ENCODE results near the gene RAB11B. TPM values are rescaled to one million over a fixed set of nuclear protein-coding genes. Genes with fewer than 3 reads are reported as not detected.
A peak's percentile ranks its signal among the peaks of the same experiment; 100 is the strongest.

Gene RAB11B
- total and polyA plus RNA-seq, 10 of the 15 experiments (the other 5 are each of a cell fraction or from before 2014, with no cell fraction given): 0.92 to 82.5 (median 17.9) TPM

DNA sequence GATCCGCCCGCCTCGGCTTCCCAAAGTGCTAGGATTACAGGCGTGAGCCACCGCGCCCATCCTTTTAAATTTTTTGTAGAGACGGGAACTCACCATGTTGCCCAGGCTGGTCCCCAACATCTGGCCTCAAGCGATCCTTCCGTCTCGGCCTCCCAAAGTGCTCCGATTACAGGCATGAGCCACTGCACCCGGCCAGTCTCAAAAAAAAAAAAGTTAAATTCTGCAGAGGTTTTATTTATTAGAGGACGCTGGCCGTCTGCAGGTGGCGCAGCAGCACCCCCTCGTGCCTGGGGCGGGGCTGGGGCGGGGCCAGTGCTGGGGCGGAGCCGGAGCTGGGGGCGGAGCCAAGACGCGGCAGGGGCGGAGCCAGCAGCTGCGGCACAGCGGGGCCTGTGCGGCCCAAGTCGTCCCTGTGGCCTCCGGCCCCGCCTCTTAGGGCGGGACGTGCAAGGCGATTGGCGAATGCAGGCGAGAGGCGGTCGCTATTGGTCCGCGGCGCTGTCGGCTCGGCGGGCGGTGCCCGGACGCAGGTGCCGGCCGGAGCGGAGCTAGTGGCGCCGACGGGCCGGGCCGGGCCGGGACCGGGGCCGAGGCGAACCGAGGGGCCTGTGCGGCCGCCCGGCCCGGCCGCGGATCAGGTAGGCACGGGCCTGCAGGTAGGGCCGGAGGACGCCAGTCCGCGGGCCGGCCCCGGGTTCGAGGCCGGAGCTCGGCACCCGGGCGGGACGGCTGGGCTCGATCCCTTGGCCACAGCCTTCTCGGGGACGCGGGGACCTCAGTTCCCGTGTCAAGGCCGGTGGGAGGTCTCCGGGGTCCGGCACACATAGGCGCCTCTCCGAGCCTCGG lies 22.8 kb downstream of the RAB11B start, which contains the start of gene MARCHF2 (continued):
- no peak for TF ChIP-seq HCFC1 (IDR thresholded peaks at IDR 0.05; ENCODE audit: low read length)
- TF ChIP-seq CBX3 (IDR thresholded peaks at IDR 0.05; ENCODE audit: borderline replicate concordance, low read depth): no peak
- TF ChIP-seq GABPA (IDR thresholded peaks at IDR 0.05; ENCODE audit: low read depth): no peak
- TF ChIP-seq, protein P1, sequence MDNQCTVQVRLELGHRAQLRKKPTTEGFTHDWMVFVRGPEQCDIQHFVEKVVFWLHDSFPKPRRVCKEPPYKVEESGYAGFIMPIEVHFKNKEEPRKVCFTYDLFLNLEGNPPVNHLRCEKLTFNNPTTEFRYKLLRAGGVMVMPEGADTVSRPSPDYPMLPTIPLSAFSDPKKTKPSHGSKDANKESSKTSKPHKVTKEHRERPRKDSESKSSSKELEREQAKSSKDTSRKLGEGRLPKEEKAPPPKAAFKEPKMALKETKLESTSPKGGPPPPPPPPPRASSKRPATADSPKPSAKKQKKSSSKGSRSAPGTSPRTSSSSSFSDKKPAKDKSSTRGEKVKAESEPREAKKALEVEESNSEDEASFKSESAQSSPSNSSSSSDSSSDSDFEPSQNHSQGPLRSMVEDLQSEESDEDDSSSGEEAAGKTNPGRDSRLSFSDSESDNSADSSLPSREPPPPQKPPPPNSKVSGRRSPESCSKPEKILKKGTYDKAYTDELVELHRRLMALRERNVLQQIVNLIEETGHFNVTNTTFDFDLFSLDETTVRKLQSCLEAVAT (IDR thresholded peaks at IDR 0.05): no peak
- TF ChIP-seq FOS (IDR thresholded peaks at IDR 0.05; ENCODE audit: borderline replicate concordance, extremely low read depth, insufficient read length): peak; percentile 86
- peak; percentile 89 for TF ChIP-seq LARP7 (IDR thresholded peaks at IDR 0.05)
- TF ChIP-seq TCF12 (IDR thresholded peaks at IDR 0.05; ENCODE audit: low read depth, low read length): 0 out of 2 replicates have a peak, but pooled peaks have one; percentile 31
- TF ChIP-seq POLR2AphosphoS2 (IDR thresholded peaks at IDR 0.05; ENCODE audit: low read depth, low read length): no peak
- no peak for TF ChIP-seq NFIC (IDR thresholded peaks at IDR 0.05; ENCODE audit: low read depth, low read length)
- 0 out of 2 replicates have a peak, but pooled peaks have one; percentile 26 for TF ChIP-seq NR2C1 (IDR thresholded peaks at IDR 0.05)
- TF ChIP-seq POLR2A (IDR thresholded peaks at IDR 0.05; ENCODE audit: low read depth, low read length): peak; percentile 66
- TF ChIP-seq POU2F2 (IDR thresholded peaks at IDR 0.05; ENCODE audit: borderline replicate concordance, low read depth, low read length): 0 out of 3 replicates have a peak, but pooled peaks have one; percentile 3
- TF ChIP-seq, protein P2, sequence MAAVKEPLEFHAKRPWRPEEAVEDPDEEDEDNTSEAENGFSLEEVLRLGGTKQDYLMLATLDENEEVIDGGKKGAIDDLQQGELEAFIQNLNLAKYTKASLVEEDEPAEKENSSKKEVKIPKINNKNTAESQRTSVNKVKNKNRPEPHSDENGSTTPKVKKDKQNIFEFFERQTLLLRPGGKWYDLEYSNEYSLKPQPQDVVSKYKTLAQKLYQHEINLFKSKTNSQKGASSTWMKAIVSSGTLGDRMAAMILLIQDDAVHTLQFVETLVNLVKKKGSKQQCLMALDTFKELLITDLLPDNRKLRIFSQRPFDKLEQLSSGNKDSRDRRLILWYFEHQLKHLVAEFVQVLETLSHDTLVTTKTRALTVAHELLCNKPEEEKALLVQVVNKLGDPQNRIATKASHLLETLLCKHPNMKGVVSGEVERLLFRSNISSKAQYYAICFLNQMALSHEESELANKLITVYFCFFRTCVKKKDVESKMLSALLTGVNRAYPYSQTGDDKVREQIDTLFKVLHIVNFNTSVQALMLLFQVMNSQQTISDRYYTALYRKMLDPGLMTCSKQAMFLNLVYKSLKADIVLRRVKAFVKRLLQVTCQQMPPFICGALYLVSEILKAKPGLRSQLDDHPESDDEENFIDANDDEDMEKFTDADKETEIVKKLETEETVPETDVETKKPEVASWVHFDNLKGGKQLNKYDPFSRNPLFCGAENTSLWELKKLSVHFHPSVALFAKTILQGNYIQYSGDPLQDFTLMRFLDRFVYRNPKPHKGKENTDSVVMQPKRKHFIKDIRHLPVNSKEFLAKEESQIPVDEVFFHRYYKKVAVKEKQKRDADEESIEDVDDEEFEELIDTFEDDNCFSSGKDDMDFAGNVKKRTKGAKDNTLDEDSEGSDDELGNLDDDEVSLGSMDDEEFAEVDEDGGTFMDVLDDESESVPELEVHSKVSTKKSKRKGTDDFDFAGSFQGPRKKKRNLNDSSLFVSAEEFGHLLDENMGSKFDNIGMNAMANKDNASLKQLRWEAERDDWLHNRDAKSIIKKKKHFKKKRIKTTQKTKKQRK (IDR thresholded peaks at IDR 0.05; ENCODE audit: low read depth, low read length): peak; percentile 60; the same call in 1 of the 2 replicates
- TF ChIP-seq, protein P3, sequence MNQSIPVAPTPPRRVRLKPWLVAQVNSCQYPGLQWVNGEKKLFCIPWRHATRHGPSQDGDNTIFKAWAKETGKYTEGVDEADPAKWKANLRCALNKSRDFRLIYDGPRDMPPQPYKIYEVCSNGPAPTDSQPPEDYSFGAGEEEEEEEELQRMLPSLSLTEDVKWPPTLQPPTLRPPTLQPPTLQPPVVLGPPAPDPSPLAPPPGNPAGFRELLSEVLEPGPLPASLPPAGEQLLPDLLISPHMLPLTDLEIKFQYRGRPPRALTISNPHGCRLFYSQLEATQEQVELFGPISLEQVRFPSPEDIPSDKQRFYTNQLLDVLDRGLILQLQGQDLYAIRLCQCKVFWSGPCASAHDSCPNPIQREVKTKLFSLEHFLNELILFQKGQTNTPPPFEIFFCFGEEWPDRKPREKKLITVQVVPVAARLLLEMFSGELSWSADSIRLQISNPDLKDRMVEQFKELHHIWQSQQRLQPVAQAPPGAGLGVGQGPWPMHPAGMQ (IDR thresholded peaks at IDR 0.05; ENCODE audit: borderline replicate concordance): no peak
- TF ChIP-seq MEF2A (IDR thresholded peaks at IDR 0.05; ENCODE audit: insufficient read depth, low read depth, low read length): no peak
- TF ChIP-seq, protein P4, sequence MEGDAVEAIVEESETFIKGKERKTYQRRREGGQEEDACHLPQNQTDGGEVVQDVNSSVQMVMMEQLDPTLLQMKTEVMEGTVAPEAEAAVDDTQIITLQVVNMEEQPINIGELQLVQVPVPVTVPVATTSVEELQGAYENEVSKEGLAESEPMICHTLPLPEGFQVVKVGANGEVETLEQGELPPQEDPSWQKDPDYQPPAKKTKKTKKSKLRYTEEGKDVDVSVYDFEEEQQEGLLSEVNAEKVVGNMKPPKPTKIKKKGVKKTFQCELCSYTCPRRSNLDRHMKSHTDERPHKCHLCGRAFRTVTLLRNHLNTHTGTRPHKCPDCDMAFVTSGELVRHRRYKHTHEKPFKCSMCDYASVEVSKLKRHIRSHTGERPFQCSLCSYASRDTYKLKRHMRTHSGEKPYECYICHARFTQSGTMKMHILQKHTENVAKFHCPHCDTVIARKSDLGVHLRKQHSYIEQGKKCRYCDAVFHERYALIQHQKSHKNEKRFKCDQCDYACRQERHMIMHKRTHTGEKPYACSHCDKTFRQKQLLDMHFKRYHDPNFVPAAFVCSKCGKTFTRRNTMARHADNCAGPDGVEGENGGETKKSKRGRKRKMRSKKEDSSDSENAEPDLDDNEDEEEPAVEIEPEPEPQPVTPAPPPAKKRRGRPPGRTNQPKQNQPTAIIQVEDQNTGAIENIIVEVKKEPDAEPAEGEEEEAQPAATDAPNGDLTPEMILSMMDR (IDR thresholded peaks at IDR 0.05 in 2 of 3, conservative IDR thresholded peaks at IDR 0.05 in 1 of 3; ENCODE audit: control insufficient read depth in 2 of 3, extremely low read depth in 1 of 3, insufficient read depth in 1 of 3, low read depth in 3 of 3, low read length in 3 of 3): peak; percentile 40 to 70 (median 66)
- TF ChIP-seq DPF2 (IDR thresholded peaks at IDR 0.05): peak; percentile 93
